22Rv1 (cell line): Measurements from ENCODE around the gene ELP4.

Experiments
- H3K27ac ChIP-seq: fragments of 450-650 bp; 2 replicates; pipeline ENCODE4 v1.5.1; 2017
- ZFX ChIP-seq: fragments of 450-650 bp; IDR thresholded peaks from 2 replicates; pipeline ENCODE4 v1.6.1; 2017; ENCODE audit warnings: antibody characterized with exemption, borderline replicate concordance
- TF ChIP-seq, protein P1 (sequence below): fragments of 450-650 bp; IDR thresholded peaks from 2 replicates; pipeline ENCODE4 v1.5.1; 2017; ENCODE audit warnings: mild to moderate bottlenecking

Gene ELP4

DNA sequence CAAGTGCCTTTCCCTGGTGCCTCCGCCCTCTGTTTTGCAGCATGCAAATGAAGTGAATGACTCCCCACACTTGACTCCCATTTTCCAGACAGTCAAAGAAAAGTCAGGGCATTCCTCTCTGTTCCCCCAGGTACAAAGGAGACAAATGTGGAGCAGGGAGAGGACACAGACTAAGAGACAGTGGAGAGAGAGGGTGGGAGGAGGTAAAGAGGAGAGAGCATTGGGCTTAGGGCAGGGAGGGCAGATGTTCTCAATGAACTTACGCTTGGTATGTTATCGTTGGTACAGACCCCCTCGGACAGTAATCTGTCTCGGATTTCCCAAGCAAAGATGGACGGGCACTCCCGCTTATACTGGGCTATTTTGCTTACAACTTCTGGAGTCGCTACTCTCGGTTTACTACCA, 291.7 kb downstream of the ELP4 start:
- H3K27ac ChIP-seq = no peak overlapping the region
- TF ChIP-seq ZFX = no peak
- TF ChIP-seq, protein P1, sequence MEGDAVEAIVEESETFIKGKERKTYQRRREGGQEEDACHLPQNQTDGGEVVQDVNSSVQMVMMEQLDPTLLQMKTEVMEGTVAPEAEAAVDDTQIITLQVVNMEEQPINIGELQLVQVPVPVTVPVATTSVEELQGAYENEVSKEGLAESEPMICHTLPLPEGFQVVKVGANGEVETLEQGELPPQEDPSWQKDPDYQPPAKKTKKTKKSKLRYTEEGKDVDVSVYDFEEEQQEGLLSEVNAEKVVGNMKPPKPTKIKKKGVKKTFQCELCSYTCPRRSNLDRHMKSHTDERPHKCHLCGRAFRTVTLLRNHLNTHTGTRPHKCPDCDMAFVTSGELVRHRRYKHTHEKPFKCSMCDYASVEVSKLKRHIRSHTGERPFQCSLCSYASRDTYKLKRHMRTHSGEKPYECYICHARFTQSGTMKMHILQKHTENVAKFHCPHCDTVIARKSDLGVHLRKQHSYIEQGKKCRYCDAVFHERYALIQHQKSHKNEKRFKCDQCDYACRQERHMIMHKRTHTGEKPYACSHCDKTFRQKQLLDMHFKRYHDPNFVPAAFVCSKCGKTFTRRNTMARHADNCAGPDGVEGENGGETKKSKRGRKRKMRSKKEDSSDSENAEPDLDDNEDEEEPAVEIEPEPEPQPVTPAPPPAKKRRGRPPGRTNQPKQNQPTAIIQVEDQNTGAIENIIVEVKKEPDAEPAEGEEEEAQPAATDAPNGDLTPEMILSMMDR = no peak

GRCh38 chr11:31802000-31802551, 292.5 kb downstream of the ELP4 start:
- no peak overlapping the region for H3K27ac ChIP-seq
- TF ChIP-seq ZFX = no peak
- TF ChIP-seq, protein P1 = no peak

DNA sequence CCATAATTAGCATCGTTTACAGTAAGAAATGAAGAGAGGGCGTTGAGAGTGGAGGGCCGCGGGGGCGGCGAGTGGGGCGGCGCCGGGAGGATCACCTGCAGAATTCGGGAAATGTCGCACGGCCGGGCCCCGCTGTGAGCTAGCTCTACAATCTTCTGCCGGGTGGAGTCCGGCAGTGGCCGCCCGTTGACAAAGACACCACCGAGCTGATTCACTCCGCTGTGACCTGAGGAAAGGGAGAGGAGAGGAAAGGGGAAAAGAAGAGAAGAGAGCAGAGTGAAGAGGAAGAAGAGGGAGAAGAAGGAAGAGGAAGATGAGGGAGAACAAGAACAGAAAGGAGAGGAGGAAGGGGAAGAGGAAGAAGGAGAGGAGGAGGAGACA, 293.0 kb downstream of the ELP4 start:
- no peak overlapping the region for H3K27ac ChIP-seq
- TF ChIP-seq, protein P1 = no peak
- no peak for TF ChIP-seq ZFX

GRCh38 chr11:31802990-31803812, 293.6 kb downstream of the ELP4 start:
- TF ChIP-seq, protein P1 = no peak
- no peak for TF ChIP-seq ZFX
- no peak overlapping the region for H3K27ac ChIP-seq

GRCh38 chr11:31803813-31804311, 294.3 kb downstream of the ELP4 start:
- no peak overlapping the region for H3K27ac ChIP-seq
- TF ChIP-seq, protein P1 = no peak
- no peak for TF ChIP-seq ZFX

- H3K27ac ChIP-seq = no peak overlapping the region
- TF ChIP-seq, protein P1 = no peak
- TF ChIP-seq ZFX = no peak
These were observed 294.9 kb downstream of the ELP4 start for GRCh38 chr11:31804312-31805036.
